Right kidney (tissue), 1 donor: ENCODE measurements around the gene CCDC33.
A peak's percentile ranks its signal among the peaks of the same experiment; 100 is the strongest.

ENCODE experiments used
- DNase-seq: peaks from one replicate; pipeline ENCODE4 v3.0.0-alpha.2; 2016

Gene CCDC33

DNA sequence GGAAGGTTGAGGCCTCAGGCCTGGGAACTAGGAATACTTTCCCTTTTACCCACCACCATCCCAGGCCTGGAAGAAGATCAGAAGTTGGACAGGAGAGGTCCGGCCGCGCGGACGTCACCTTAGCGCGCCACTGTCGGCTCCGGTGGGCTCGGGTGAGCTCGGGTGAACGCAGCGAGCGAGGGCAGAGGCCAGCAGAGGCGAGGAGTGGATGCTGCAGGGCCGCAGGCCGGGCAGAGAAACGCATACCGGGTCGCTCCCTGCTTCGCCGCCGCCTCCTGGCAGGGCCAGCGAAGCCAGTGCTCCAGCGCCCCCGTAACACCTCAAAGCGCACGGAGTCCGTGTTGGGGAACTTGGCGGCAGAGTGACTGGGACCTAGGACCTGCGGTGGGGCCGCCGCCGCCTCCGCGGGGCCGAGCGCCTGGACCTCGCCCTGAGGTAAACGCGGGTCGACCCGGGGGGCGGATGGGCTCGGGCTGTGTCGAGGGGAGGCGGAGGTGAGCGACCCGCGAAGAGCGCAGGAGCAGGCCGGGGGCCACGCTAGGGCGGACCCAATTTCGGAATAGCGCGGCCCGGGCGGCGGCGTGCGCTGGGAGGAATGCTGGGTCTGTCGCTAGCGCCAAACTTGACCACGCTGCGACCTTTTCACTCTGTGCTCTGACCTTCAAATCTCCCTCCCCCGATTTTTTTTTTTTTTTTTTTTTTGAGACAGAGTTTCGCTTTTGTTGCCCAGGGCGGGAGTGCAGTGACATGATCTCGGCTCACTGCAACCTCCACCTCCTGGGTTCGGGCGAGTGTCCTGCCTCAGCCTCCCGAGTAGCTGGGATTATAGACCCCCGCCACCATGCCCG is 129.7 kb downstream of the CCDC33 start:
- peak; percentile 82 for DNase-seq

DNA sequence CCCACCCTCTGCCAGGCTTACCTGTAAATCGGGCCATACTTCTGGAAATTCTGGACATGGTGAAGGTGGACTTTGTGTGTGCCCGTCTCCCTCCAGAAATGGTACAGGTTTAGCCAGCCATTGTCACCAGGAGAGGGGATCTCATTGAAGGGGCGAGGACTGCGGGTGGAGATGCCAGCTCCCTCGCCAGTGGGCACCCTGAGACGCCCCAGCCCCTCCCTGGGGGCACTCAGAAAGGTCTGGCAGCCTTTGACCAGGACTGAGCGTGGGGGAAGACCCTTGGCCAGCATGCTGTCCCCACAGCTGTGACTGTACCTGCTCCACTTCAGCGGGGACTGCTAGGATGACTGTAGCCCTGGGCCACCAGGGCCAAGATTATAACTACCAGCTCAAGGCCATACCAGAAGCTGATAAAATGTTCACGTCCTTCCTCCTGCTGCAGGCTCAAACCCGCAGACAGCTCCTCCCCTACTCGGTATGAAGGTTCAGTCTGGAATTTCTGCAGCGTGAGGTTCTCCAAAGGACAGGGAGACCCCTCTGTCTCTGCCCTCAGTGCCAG is 131.2 kb downstream of the CCDC33 start, which contains the start of gene CYP11A1:
TSS of gene CYP11A1 (minus strand) at position 351 of the 559 bp plus-strand sequence. CDS start at position 290, 61 bp downstream.
- no peak for DNase-seq

DNA sequence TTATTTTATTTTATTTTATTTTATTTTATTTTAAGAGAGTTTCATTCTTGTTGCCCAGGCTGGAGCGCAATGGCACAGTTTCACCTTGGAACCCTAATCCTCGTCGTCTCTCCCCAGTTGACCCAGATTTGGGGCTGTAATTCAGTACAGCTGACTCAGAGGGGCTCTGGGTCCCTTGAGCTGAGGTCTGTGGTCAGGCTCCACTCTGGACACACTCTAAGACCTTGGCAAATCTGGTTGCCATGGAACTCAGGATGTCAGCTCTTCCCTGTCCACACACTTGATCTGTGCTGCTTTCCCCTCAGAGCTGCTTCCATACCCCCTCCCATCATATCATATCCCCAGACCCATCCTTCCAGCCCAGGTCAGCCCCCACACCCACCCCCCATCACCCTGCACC is 132.0 kb downstream of the CCDC33 start:
- no peak for DNase-seq

DNA sequence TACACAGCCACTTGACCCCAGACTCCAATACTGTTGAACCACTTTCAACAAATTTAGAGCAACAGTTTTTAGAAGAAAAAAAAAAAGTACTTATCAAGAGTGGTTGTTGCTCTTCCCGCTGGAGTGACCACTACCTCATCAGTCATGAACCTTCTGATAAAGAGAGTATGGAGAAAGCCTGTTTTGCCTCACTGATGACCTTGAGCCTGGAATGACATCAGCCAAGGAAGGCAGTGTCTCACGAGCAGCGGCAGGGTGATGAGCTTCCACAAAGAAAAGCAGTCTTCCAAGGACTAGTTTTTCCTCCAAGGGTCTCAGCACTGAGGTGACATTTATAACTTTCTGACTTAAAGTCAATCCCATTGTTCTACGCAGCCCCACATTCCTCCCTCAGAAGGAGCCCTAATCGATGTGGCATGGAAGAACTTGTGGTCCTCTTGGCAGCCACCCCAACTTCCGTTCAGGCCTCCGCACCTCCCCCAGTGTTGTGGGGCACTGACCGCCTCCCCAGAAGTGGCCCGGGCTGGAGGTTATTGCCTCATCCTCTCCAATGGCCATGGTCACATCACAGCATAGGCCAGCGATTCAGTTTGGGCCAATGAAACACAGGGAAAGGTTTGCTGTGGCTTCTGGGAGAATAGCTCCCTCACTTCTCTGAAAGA is 133.1 kb downstream of the CCDC33 start:
- DNase-seq, result no peak

DNA sequence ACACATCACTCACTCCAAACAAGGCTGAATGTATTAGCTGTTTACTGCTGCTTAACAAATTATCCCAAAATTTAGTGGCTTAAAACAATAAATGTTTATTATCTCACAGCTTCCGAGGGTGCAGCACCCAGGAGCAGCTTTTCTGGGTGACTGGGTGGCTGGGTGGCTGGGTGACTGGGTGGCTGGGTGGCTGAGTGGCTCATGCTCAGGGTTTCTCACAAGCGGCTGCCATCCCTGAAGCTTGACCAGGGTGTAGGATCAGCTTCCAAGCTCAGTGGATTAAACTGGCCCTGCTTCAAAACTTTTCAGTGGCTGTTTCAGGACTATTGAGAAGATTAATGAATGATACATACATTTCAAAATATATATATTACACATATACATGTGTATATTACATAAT is 133.6 kb downstream of the CCDC33 start:
- no peak for DNase-seq

DNA sequence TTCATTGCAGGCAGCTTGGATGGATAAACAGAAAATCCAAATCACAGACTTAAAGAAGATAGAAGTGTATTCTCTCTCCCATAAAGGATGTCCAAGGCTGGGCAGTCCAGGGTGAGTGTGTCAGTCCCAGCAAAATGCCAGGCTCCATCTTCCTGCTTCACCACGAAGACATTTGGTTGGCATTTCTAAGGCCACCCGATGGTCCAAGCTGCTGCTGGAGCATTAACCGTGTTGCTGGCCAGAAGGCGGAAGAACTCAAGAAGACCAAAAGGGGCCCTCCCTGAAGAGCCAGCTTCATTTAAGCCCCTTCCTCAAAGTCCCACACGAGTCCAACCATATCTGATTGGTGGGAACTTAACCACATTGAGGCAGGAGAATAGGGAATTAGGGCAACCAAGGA is 134.3 kb downstream of the CCDC33 start:
- no peak for DNase-seq

DNA sequence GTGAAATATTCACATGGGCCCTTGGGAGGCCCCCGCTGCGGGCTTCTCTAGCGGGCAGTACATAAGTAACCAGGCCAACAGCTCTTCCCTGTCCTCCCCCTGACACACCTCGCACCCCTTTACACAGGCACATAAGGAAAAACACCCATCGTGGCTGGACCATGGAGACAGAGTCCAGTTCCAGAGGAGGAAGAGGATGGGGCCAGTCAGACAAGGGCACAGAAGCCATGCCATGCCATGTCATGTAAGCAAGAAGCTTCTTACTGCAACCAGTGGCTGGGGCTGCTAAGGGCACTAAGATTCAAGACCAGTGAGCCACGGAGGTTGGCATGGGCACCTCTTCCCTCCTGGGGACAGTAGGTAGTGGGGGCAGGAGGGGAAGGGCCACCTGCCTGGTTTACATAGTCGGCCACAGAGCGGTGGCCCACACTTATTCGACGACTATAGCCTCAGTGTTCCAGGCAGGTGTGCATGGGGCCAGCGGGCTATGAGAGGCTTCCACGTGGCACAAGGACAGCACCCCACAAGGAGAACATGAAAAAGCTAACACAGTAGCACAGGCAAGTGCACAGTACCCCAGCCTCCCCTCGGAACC is 137.0 kb downstream of the CCDC33 start:
- no peak for DNase-seq

DNA sequence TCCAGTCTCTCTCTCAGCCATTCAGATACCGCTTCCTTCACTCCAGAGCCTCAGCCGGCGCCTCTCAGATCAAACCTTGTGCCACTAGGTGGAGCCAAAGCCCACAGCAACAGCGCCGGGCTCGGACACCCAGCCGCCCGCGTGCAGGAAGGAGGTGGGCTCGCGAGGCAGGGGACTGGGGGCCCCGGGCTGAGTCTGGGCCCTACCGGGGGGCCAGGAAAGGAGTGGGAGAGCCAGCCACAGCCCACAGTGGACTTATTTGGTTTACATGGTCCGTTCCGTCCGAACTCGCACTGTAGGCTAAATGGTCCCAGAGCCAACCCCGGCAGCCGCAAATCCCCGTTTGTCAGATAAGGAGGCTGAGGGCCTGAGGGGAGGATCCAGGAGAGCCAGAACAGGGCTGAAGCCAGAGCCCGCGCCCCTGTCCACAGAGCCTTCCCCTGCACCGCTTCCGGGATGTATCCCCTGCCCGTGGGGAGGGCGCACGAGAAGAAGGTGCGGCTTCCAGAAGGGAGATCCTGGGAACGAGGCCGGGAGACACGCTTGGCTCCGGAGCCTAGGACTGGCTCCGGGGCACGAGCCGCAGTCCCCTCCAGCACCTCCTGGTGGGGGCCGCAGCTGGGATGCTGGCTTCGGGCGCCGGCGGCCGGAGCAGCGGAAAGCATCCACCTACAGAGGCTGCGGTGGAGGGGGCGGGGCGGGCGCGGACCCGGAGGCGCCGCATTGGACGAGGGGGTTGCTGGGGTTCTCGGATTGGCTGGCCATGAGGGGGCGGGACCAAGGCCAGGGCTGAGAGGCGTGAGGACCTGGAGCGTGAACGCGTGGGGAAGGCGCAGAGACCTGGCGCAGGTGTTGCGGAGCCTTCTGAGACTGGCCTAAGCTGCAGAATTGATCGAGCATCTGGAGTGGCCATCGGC is 137.9 kb downstream of the CCDC33 start:
- DNase-seq, result peak; percentile 91

DNA sequence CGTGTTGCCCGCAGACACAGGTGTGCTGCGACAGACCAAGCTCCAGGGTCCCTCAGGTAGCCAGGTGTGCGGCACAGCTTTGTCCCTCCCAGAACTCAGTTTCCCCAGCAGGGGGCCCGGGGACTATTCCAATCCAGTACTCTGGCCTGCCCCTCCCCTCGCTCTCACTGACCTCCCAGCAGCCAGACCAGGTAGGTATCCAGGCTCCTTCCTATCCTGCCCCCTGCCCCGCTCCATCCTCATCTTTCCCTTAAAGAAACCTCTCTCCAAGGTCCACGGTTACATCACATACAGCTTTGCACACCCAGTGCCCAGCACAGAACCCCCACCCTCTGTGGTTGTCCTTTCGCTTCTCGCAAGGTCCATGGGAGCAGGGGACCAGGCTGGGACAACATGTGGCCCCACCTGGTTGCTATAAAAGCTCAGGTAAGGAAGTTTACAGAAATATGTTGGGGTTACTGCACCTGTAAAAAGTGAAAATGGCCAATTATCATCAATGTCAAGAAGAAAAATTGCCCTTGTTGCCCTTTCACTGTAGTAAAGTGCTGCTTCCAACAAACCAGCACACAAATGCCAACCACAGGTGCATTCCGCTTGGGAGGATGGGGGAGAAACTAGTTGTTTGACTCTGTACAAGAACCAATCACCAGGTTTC is 138.6 kb downstream of the CCDC33 start:
- DNase-seq, result no peak

DNA sequence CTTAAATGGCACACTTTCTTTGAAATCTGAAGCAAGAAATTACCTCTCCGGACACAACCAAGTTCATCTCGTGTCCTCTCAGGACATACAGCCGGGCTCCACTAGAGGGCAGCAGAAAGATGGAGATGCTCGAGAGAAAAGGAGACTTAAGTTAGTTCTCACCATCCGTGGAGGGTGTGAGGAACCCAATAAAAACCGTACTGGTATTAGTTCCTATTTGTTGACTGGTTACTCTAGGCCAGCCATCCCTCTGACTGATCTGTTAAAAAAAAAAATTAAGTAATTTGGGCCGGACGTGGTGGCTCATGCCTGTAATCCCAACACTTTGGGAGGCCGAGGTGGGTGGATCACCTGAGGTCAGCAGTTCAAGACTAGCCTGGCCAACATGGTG is 139.2 kb downstream of the CCDC33 start:
- DNase-seq, result peak; percentile 59

DNA sequence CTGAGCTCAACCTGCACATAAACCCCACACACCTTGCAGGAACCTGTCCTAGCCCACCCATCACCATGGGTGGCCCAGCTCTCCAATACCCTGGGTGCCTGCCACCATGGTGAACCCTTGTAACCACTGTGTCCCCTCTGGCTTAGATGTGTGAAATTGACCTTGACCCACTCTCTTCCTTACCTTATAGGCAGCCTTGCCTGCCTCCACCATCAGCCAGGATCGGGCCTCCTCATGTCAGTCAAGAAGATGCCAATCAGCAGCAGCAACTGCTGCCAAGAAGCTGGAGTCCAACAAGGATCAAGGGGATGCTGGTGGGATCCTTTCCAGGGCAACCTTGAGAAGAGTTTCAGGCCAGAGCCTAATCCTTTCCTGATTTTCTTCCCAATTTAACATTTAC is 140.1 kb downstream of the CCDC33 start:
- DNase-seq, result no peak

DNA sequence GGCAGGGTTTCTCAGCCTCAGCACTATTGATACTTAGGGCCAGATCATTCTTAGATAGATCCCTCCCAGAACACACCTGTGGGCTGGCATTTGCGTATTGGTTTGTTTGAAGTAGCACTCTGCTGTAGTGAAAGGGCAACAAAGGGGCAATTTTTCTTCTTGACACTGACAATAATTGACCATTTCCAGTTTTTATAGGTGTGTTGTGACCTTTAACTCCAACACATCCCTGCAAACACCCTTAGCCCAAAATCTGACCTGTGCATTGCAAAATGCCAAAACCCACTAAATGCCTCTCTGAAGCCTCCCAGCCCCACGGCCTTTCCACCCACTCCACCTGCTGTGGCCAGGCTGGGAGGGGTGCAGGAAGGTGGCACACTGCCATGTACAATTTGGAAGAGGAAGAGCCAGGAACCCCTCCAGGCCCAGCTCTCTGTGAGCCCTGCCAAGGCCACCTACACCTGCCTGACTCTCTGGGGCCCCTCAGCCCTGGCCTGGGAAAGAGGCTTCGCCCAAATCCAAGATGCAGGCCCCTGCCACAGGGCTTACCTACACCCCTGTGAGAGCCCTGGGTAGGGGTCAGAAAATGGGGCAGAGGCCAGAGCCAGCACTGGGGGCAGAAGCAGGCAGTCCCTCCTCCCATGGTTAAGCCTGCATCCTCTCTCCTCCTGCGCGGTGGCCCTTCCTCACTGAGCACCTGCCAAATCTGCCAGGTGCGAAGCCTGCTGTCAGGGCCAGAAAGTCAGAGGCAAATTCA is 140.9 kb downstream of the CCDC33 start:
- DNase-seq, result no peak

DNA sequence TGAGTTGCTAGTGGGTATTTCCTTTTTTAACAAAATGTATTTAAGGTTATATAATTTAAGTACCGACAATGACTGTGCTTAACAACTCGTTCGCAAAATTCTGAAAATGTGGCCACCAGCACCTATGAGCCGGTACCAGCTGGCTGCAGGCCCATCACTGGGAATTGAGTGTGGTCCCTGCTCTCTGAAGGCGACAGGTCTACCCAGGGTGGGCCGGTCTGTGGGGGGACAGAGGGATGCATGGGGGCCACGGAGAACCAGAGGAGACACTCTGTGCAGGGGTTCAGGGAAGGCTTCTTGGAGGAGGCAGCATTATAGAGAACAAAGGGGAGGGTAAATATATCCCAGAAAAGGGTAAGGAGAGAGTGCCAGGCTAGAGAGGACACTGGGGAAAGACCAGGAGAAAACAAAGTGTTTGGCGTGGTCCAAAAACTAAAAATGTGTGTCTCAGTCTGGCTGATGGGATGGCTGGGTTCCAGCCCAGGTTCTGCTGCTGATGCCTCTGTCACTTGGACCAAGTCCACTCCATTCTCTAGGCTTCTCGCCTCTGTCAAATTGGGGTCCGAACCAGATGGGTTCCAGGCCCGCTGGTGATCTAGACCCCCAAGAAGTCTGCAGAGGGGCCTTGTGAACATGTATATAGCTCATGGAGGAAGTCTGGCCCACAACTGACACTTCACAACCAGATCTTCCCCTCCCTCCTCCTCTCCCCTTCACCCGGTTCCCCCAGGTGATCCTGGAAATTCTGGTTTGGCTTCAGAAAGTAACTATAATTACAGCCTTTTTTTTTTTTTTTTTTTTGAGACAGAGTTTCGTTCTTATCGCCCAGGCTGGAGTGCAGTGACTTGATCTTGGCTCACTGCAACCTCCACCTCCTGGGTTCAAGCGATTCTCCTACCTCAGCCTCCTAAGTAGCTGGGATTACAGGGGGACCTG is 142.0 kb downstream of the CCDC33 start:
- DNase-seq, result no peak

DNA sequence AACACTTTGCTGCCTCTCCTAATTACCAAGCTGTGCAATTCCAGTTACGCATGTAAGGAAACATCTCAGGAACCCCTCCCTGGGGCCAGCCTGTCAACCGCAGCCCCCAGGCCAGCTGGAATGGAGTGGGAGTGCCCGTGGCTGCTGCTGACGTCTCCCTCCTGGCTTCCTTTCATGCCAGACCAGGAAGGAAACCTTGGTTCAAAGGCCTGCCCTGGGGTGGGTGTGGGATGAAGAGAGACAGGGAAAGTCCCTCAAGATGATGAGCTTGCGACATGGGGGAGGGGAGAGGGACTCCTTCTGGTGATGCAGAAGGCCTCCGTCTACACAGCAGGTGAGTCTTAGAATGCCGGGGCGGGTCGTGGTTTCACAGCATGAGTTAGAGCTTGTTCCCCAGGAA is 142.7 kb downstream of the CCDC33 start:
- peak; percentile 51 for DNase-seq

DNA sequence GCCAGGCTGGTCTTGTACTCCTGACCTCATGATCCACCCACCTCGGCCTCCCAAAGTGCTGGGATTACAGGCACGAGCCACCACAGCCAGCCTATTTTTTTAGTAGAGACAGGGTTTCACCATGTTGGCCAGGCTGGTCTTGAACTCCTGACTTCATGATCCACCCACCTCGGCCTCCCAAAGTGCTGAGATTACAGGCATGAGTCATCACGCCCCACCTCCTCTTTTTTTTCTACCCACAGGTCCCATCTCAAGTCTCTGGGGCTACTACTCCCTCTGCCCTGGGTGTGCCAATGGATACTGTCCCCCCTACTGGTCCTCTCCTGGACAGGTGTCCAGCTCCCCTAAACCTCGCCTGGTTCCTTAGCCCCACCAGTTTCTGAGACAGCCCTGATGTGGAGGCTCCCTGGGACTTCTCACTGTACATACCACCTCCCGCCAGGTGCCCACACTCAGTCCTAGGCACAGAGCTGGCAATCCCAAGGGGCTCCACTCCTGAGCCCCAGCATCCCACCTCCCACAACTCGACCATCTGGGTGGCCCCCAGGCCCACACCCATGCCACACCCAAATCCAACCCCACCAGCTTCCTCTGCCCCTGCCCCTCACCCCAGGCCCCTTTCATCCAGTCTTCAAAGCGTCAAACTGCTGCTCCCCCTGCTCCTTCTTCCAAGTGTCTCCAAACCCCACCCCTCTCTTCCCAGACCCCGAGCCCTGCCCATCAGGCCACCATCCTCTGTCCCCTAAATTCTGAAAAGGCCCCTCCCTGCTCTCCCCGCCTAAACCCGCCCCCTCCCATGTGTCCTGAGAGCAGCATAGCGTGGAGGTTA is 144.4 kb downstream of the CCDC33 start:
- no peak for DNase-seq

DNA sequence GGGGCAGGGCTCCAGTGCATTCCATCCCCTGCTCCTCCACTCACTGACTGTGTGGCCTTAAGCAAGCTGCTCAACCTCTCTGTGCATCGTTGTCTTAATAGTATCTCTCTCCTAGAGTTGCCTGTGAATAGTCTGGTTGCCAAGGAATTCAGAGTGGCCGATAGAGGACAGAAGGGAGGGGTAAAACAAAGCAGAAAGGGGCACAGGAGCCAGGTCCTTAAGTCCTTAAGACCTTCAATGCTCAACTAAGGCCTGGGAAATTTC is 145.0 kb downstream of the CCDC33 start:
- no peak for DNase-seq

DNA sequence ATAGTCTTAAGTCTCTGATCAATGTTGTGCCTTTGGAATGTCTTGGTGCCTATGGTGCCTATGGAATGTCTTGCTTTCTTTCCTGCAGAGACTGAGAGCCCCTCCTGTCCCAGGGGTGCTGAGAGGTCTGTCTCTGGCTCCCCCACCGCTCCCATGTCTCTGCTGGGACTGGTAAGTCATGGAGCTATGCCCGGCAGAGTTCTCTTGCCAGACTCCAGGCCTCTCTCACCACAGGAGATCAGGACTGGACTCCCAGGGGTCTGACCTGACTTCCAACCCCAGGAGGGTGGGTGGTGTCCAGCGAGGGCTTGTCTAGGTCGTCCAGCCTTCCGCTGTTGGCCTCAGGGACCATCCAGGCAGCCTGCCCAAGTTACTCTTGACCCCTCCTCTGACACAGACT is 145.4 kb downstream of the CCDC33 start:
- DNase-seq, result no peak

DNA sequence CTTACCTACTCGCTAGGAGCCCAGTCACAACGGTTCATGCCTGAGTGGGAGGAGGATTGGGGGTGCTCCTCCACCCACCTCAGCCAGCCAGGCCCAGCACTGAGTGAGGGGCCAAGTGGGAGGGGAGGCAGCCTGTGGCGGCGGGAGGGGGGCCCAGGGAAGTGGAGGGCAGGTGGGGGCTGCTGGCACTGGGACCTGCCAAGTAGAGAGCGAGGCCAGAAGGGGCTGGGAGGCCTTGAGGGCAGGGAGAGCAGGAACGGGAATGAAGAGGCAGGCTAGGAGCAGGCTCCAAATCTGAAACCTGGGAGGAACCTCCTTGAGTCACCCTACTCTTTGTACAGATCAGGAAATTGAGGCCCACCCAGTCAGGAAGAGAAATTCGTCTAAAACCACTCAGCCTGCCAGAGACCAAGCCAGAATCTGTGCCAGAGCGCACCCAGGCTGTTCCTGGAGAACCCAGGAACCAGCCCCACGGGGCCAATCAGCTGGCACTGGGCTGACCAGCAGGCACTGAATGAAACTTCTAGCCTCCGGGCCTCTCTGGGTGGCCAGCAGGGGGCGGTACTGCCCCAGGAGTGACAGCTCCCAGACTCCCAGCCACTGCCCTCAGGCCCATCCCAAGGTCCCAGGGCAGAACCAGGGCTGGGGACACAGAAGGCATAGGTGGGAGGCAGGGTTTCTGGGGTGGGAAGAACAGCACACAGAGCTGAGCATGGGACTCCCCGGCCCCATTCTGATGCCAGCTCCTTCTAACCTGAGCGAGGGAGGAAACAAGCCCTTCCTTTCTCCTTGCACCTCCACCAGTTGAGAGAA is 146.1 kb downstream of the CCDC33 start:
- peak; percentile 69 for DNase-seq
